Gastroesophageal sphincter (tissue), 4 donors: Measurements from ENCODE around the gene LINC00305. TPM values are rescaled to one million over a fixed set of nuclear protein-coding genes. Genes with fewer than 3 reads are reported as not detected.

Experiments used
- ATAC-seq: fragments of 150-250 bp; one replicate; pipeline ENCODE4 v1.9.1; 2016; ENCODE audit warnings: mild to moderate bottlenecking, moderate library complexity
- H3K27ac ChIP-seq, 4 donors: fragments of 200-600 bp; sonication (generic) in 3 of 4; 1 replicate in 3 of 4; 2 replicates in 1 of 4; pipeline ENCODE4 v1.5.1; 2016 to 2019
- H3K27me3 ChIP-seq: fragments of 200-600 bp; sonication (generic); one replicate; pipeline ENCODE4 v1.5.1; 2019
- H3K36me3 ChIP-seq, 2 donors: fragments of 200-600 bp; sonication (generic); one replicate each; pipeline ENCODE4 v1.5.1; 2019; ENCODE audit warnings: control low read depth in 1 of 2
- H3K4me1 ChIP-seq, 3 donors: fragments of 200-600 bp; sonication (generic); 1 replicate in 2 of 3; 2 replicates in 1 of 3; pipeline ENCODE4 v1.5.1; 2016 to 2019; ENCODE audit warnings: control low read depth in 2 of 3
- H3K4me3 ChIP-seq, 2 donors: fragments of 200-600 bp; sonication (generic); one replicate each; pipeline ENCODE4 v1.5.1; 2019; ENCODE audit warnings: mild to moderate bottlenecking in 1 of 2, moderate library complexity in 1 of 2
- H3K9me3 ChIP-seq, 3 donors: fragments of 200-600 bp; sonication (generic); one replicate each; pipeline ENCODE4 v1.5.1; 2017 to 2019; ENCODE audit warnings: control low read depth in 2 of 3
- CTCF ChIP-seq, 4 experiments: fragments of 200-600 bp in 2 of 4; fragments of 450-650 bp in 2 of 4; sonication (generic) in 1 of 4; IDR thresholded peaks; one replicate each; pipeline ENCODE4 v1.5.1; 2017 to 2019; ENCODE audit warnings: antibody characterized with exemption in 4 of 4, mild to moderate bottlenecking in 2 of 4, moderate library complexity in 2 of 4
- EP300 ChIP-seq: sonication (generic); formaldehyde crosslinking; IDR thresholded peaks from one replicate; pipeline ENCODE4 v1.6.1; 2017; ENCODE audit warnings: antibody characterized with exemption, mild to moderate bottlenecking
- POLR2A ChIP-seq, 2 donors: fragments of 450-650 bp; IDR thresholded peaks; one replicate each; pipeline ENCODE4 v1.6.1; 2017; ENCODE audit warnings: antibody characterized with exemption in 2 of 2, mild to moderate bottlenecking in 2 of 2, moderate library complexity in 1 of 2
- POLR2AphosphoS5 ChIP-seq: sonication (generic); formaldehyde crosslinking; IDR thresholded peaks from one replicate; pipeline ENCODE4 v1.6.1; 2017; ENCODE audit warnings: antibody characterized with exemption
- WGBS, 2 donors: methylation state at CpG; one replicate each; pipeline ENCODE4 v1.1.5; 2018; ENCODE audit warnings: low coverage in 1 of 2; 5-methylcytosine and 5-hydroxymethylcytosine counted together
- total RNA-seq, 4 donors: library from RNA; depleted of rRNA; stranded (reverse); fragments of >200 nt; gene quantifications; one replicate each; pipeline ENCODE4 v1.1.0, GENCODE V29; 2016

Gene LINC00305
- total RNA-seq, 4 donors from 2014 or later: not detected

- Histone ChIP-seq H3K36me3 (no peaks in the 10 kb centered on the region), H3K9me3 (no peaks in the 10 kb centered on the region), H3K27ac (no peak overlapping the region), H3K27me3 (no peaks in the 10 kb centered on the region), H3K4me1 (no peaks in the 10 kb centered on the region), H3K4me3 (no peak overlapping the region)
- ATAC-seq: no peak
- TF ChIP-seq CTCF (IDR thresholded peaks at IDR 0.05) (no peak), POLR2A (IDR thresholded peaks at IDR 0.05) (no peak), POLR2AphosphoS5 (no peak), EP300 (no peak)
- 90% methylated on average over 1 of the region's 1 CpG; no CpG with 5 or more reads in 1 of the 2 donors for WGBS, 2 donors
Measured at GRCh38 chr18:64119916-64120315, 29.0 kb downstream of the LINC00305 start.

GRCh38 chr18:64118406-64118805, 30.5 kb downstream of the LINC00305 start:
- no peaks in the 10 kb centered on the region for H3K9me3 ChIP-seq
- no peaks in the 10 kb centered on the region for H3K27me3 ChIP-seq
- H3K4me3 ChIP-seq: no peak overlapping the region
- WGBS, 2 donors: 46 to 76% methylated on average over 3 of the region's 3 CpGs
- TF ChIP-seq POLR2AphosphoS5: no peak
- no peak for TF ChIP-seq CTCF (IDR thresholded peaks at IDR 0.05)
- no peak for TF ChIP-seq POLR2A (IDR thresholded peaks at IDR 0.05)
- TF ChIP-seq EP300: no peak
- H3K4me1 ChIP-seq: no peaks in the 10 kb centered on the region
- no peak overlapping the region for H3K27ac ChIP-seq
- no peaks in the 10 kb centered on the region for H3K36me3 ChIP-seq
- no peak for ATAC-seq

GRCh38 chr18:64116571-64117175, 32.2 kb downstream of the LINC00305 start:
- no peak for TF ChIP-seq EP300
- no peak for TF ChIP-seq CTCF (IDR thresholded peaks at IDR 0.05)
- TF ChIP-seq POLR2AphosphoS5: no peak
- no peak for TF ChIP-seq POLR2A (IDR thresholded peaks at IDR 0.05)
- no peak for ATAC-seq
- H3K36me3 ChIP-seq: no peaks in the 10 kb centered on the region
- H3K9me3 ChIP-seq: no peaks in the 10 kb centered on the region
- no peaks in the 10 kb centered on the region for H3K4me1 ChIP-seq
- no peaks in the 10 kb centered on the region for H3K27me3 ChIP-seq
- no peak overlapping the region for H3K27ac ChIP-seq
- H3K4me3 ChIP-seq: no peak overlapping the region
- WGBS, 2 donors: 64 to 70% methylated on average over 3 to 5 of the region's 5 CpGs

- ATAC-seq: no peak
- Histone ChIP-seq H3K4me1 (no peaks in the 10 kb centered on the region), H3K9me3 (no peaks in the 10 kb centered on the region), H3K36me3 (no peaks in the 10 kb centered on the region), H3K27ac (no peak overlapping the region), H3K4me3 (no peak overlapping the region), H3K27me3 (no peaks in the 10 kb centered on the region)
- no peak for TF ChIP-seq POLR2A (IDR thresholded peaks at IDR 0.05)
- TF ChIP-seq POLR2AphosphoS5: no peak
- no peak for TF ChIP-seq EP300
- no peak for TF ChIP-seq CTCF (IDR thresholded peaks at IDR 0.05)
- WGBS, 2 donors: 90 to 94% methylated on average over 3 of the region's 3 CpGs
Measured at GRCh38 chr18:64115881-64116280, 33.0 kb downstream of the LINC00305 start.

GRCh38 chr18:64111950-64112349, 36.9 kb downstream of the LINC00305 start:
- no peak overlapping the region for H3K27ac ChIP-seq
- TF ChIP-seq CTCF (IDR thresholded peaks at IDR 0.05) (no peak), POLR2AphosphoS5 (no peak), POLR2A (IDR thresholded peaks at IDR 0.05) (no peak), EP300 (no peak)
- ATAC-seq: no peak
- no peaks in the 10 kb centered on the region for H3K27me3 ChIP-seq
- no peak overlapping the region for H3K4me3 ChIP-seq
- H3K36me3 ChIP-seq: no peaks in the 10 kb centered on the region
- no peaks in the 10 kb centered on the region for H3K9me3 ChIP-seq
- 73 to 75% methylated on average over 9 of the region's 9 CpGs for WGBS, 2 donors
- H3K4me1 ChIP-seq: no peaks in the 10 kb centered on the region
